Measurements from ENCODE around the gene ADD1.

ADD1 gene

GRCh38 chr4:2859514-2859913, 15.9 kb downstream of the ADD1 start:
- no peak overlapping the region for H3K4me3 ChIP-seq (ENCODE audit: low read depth, low read length)
- TF ChIP-seq CTCF (IDR thresholded peaks at IDR 0.05; ENCODE audit: low read depth, low read length): no peak

- H3K4me3 ChIP-seq (ENCODE audit: low read depth, low read length): 0 out of 2 replicates have a peak overlapping the region, but pooled peaks have one; percentile 6
- no peak for TF ChIP-seq CTCF (IDR thresholded peaks at IDR 0.05; ENCODE audit: low read depth, low read length)
These were observed 17.0 kb downstream of the ADD1 start for GRCh38 chr4:2860391-2861348.

DNA sequence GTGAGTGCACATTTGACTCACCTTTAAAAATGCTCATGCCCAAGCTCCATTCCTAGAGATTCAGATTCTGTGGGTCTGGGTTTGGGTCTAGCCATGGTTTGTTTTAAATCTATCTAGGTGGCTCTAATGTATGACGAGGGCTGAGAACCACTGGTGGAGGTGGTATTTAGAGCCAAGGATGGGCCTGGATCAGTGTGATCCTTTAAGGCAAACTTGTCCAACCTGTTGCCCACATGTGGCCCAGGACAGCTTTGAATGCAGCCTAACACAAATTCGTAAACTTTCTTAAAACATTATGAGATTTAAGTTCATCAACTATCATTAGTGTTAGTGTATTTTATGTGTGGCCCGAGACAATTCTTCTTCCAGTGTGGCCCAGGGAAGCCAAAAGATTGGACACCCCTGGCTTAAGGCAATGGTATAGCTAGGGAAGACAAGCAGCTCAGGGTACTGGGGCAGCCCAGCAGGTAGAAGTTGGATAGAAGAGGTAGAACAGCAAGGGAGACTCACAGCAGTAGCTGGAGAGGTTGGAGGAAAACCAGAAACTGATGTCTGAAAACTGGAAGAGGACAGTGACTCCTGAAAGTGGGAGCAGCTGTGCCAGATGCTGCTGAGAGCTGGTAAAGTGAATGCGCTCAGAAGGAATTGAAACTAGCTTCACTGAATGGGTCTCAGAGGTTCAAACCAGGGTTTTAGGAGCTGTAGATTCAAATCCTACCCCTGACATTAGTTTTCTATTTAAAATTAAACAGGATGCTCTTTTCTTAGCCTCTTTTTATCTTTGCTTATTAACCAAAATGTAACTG, 18.2 kb downstream of the ADD1 start:
- H3K4me3 ChIP-seq (ENCODE audit: low read depth, low read length): no peak overlapping the region
- TF ChIP-seq CTCF (IDR thresholded peaks at IDR 0.05; ENCODE audit: low read depth, low read length): no peak

DNA sequence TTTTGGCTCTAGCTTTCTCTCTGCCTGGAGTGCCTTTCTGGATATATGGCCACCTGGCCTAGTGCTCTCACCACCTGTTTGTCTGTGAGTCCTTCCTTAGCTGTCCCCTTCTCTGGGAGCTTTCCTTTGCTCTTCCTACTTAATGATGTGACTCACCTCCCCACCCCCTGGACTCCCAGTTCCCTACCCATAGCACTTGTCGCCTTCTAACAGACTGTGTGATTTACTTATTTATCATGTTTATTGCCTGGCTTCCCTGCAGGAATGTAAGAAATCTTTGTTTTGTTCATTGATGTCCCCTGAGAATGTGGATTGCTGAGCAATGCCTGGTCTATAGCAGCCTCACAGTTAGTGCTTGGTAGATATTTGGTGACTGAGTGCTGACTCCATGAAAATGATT, 18.9 kb downstream of the ADD1 start:
- TF ChIP-seq CTCF (IDR thresholded peaks at IDR 0.05; ENCODE audit: low read depth, low read length): no peak
- H3K4me3 ChIP-seq (ENCODE audit: low read depth, low read length): no peak overlapping the region

DNA sequence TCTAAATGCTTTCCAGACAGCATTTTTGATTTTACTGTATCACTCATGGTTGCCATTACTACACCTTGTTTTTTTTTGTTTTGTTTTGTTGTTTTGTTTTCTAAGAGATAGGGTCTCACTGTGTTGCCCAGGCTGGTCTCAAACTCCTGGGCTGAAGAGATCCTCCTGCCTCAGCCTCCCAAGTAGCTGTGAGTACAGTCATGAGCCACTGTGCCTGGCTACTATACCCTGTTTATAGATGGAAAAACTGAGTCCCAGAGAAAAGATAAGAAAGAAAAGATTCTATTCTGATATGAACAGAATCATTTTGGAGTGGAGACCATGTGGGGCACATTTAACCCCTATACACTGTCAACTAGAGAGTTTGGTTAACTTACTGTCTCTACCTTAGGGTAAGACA, 20.0 kb downstream of the ADD1 start:
- TF ChIP-seq CTCF (IDR thresholded peaks at IDR 0.05; ENCODE audit: low read depth, low read length): no peak
- no peak overlapping the region for H3K4me3 ChIP-seq (ENCODE audit: low read depth, low read length)

- TF ChIP-seq CTCF (IDR thresholded peaks at IDR 0.05; ENCODE audit: low read depth, low read length): no peak
- no peak overlapping the region for H3K4me3 ChIP-seq (ENCODE audit: low read depth, low read length)
These were observed 21.6 kb downstream of the ADD1 start for GRCh38 chr4:2865196-2865780.
